Epidermal melanocyte (primary cell): ENCODE results near the gene CEP72.

Source experiments
- DNase-seq: peaks from one replicate; pipeline ENCODE4 v3.0.0; 2011; ENCODE audit warnings: low spot score; ENCODE audit not compliant: insufficient read length

The CEP72 gene

DNA sequence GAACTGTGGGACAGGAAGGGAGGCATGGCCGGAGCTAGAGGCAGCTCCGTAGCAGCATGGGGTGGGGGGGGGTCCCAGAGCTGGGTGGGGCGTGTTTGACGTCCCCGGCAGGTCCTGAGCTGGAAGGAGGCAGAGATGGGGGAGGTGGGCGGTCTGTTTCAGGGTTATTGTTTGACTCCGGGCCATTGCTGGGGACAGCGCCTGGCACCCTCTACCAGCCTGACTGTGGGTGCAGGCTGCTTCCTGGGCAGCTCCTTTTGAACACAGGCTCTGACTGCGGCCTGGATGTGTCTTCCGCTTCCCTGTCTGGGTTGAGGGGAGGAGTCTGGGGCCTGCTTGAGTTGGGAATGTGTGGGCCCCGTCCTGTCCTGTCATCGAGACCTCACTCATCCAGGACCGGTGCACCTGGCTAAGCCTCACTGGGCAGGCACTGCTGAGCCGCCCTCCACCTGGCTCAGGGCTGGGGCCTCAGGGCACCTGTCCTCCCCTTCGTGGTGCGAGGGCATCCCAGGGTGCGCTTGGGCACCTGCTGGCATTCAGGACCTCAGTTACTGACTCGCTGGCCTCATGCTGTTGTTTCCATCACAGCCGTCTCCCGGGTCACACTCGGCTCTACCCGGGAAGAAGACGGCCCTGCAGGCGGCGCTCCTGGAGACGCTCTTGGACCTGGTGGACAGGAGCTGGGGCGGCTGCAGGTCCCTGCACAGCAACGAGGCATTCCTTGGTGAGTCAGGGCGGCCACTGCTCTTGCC, 26.5 kb downstream of the CEP72 start:
- no peak for DNase-seq

- no peak for DNase-seq
Measured at GRCh38 chr5:639253-639530, 27.1 kb downstream of the CEP72 start.

DNA sequence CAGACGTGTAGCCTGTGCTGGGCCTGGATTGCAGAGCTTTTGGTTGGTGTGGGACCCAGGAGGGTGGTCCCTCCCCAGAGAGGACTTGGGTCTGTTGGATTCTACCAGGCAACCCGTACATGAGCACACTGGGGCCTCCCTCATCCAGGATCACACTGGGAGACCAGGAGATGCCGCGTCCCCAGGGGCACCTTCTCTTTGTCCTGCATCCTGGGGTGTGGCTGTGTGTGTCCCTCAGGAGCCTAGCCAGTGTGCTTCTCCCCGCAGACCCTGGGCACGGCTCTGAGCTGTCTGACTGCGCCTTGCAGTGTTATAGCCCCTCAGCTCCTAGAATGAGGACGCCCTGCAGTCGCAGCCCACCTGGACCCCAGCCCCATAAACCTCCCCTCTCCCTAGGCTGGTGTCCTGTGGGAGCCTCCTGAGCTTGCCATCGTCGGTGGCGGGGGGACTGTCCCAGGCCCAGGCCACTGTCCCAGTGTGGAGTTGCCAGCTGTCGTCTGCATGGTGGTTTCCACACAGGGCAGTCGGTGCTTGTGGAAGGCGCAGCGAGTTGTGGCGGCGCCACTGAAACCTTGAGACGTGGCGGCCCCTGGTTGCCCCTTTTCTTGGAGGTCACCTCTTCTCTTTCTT, 27.6 kb downstream of the CEP72 start:
- DNase-seq, result no peak

- no peak for DNase-seq
Measured at GRCh38 chr5:640461-641330, 28.6 kb downstream of the CEP72 start.

DNA sequence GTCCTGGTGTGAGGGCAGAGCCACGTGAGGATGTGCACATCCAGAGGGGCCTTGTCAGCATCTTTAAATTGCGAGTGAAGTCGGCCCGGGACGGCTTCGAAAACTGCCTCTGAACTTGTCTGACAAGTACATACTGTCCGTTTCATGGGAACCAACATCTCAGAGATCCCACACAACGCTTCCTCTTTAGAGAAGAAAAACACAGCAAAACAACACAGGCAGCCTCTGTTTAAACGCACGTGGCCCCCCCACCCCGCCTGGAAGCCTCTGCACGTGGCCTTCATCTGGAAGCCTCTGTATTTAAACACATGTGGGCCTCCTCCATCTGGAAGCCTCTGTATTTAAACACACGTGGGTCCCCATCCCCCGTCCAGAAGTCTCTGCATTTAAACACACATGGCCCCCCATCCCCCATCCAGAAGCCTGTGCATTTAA, 29.2 kb downstream of the CEP72 start:
- DNase-seq, result peak; percentile 72

DNA sequence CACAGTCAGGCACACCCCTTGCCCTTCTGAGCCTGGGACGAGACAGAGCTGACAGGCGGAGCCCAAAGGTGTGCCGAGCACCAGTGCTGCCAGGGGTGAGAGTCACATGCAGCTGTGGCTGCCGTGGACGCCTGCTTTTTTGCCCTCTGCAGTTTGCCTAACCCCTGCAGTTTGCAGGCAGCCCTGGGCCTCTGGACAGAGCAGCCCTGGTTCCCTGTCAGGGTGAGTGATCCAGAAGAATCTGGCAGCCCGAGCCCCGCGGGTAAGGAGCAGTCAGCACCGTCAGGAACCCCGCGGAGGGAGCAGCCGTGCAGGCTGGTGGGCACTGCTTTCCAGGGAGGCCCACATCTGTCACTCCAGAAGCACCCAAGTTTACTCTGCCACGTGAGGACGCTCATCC, 30.3 kb downstream of the CEP72 start:
- DNase-seq, result no peak

DNA sequence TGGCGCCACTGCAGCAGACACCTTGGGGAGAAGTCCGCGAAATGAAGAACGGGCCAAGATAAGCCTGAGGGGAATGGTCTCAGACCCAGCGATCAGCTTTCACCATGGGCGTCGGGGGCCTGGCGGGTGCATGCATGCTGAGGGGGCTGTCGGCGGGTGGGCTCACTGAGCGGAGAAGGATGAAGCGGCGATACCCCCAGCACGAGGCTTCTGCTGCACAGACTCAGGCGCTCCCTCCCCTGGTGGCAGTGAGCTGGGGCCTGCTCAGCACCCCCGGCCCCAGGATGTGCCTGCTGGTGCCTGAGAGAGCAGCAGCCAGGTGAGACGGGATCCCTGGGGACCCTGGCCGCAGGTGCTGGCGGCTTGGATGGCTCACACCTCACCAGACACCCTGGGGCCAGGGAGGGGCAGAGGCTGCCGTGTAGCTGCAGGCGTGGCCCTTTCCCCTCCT, 31.2 kb downstream of the CEP72 start:
- no peak for DNase-seq

- DNase-seq, result peak; percentile 69
Measured at GRCh38 chr5:643811-644271, 31.7 kb downstream of the CEP72 start.

DNA sequence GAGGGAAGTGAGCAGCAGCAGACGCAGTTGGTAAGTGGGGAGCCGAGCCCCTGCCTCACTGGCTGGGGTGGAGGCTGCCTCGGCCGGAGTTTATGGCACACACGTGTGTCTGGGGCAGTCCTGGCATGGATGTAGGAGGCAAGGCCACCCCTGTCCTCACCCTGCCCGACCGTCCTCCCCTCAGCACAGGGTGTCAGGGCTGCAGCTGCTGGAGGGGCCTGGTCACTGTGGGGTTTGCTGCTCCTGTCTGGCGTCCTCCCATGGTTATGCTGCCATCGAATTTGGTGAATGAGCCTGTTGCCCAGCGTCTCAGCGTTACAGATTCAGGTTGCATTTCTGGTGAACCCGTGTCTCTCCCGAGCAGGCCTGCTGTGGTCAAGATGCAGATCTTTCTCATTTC, 32.4 kb downstream of the CEP72 start:
- DNase-seq, result no peak

DNA sequence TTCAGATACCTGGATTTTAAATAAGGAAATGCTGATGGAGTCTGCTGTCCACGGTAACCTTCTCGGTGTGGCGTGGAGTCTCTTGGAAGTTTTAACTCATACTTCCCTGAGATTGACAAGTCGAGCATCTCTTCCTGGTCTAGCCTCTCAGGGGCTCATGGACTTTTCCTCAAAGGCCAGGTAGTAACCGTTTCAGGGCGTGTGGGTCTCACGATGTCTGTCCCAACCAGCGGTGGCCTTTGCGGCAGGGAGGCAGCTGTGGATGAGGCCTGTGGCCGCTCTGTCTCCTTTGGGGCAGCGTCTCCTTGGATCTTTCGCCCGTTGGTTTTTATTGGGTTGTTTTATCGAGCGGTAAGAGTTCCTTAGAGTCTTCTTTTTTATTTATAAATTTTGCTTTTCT, 32.8 kb downstream of the CEP72 start:
- no peak for DNase-seq

DNA sequence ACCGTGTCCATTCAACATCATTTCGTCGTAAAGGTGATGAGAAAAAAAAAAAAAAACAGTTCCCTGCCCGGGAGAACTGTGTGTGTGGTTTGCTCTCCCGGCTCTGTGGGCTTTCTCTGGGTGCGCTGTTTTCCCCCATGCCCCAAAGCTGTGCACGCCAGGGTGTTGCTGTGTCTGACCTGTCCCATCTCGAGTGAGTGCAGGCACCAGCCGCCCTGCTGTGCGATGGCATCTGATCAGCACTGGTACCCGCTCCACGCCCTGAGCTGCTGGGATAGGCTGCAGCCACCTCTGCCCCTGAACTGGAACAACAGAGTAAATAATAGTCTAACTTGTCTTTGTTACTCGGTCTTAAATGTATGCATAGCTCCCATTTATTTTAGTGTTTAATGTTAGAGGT, 33.3 kb downstream of the CEP72 start:
- DNase-seq, result no peak

DNA sequence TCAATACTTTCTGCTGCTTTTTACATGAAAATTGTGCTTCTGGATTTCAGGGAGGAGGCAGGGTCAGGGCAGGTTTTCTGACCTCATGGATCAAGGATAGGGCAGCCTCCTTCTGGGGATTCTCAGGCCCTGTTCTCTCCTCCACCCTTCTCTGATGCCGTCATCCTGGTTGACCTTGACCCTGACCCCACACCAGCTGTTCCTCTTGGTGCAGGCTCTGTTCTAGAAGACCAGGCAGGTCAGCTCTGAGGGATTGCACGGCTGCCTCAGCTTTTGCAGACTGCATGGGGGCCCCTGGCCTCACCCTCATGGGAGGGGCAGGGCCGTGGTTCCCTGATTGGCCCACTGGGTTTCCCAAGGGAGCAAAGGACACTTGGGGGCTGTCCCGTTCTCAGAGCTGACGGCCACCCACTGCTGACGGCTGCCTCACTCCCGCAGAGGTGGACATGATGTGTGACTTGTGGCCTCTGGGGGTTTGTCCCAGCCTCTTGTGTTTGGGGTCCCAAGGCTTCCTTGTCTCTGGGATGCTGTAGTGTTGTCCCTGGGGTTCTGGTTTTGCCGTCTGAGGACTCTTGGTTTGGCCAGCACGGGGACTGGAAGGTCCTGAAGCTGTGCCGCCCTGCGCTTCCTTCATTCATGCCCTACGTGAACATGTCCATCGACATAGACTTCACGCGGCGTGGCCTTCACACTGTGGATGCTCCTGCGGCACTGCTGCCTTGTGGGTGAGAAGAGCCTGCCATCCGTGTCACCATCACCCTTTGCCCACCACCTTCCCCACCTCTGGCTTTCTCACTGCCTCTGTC, 34.5 kb downstream of the CEP72 start:
- no peak for DNase-seq

GRCh38 chr5:647311-647710, 35.2 kb downstream of the CEP72 start:
- no peak for DNase-seq

DNA sequence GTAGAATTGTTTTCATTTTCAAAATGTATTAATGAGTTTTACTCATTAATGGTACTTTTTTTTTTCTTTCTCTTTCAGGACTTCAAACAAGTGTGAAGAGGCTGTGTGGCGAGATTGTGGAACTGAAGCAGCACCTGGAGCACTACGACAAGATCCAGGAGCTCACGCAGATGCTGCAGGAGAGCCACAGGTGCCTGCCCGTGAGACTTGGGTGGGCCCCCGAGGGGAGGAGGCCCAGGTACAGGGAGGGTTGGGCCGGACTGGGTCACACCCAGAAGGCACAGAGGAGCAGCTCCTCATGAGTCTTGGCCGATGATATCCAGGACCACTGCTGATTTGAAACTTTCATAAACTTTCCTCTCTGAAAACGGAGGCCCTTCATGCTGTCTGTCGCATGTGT, 35.6 kb downstream of the CEP72 start:
- DNase-seq, result no peak

- no peak for DNase-seq
Measured at GRCh38 chr5:651296-652022, 39.3 kb downstream of the CEP72 start.

- no peak for DNase-seq
Measured at GRCh38 chr5:652023-652515, 39.9 kb downstream of the CEP72 start.

DNA sequence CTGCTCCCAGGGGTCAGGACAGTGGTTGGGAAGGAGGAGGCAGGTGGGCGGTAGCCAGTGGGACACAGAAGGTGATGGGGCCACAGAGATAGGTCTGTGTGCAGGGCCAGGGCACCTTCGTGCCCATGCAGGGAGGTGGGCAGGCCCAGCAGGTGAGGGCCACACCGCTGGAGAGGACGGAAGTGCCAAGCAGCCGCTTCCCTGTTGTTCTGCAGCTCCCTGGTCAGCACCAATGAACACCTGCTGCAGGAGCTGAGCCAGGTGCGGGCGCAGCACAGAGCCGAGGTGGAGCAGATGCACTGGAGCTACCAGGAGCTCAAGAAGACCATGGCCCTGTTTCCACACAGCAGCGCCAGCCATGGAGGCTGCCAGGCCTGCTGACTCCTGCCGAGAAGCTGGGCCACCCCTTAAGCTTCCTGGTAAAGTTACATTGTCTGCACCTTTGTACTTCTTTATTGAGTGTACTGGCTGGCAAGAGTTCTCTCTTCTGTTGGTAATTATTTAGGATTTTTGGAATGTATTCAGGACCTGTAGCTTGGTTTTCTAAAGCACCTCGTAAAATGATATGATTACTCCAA, 40.7 kb downstream of the CEP72 start:
- no peak for DNase-seq

DNA sequence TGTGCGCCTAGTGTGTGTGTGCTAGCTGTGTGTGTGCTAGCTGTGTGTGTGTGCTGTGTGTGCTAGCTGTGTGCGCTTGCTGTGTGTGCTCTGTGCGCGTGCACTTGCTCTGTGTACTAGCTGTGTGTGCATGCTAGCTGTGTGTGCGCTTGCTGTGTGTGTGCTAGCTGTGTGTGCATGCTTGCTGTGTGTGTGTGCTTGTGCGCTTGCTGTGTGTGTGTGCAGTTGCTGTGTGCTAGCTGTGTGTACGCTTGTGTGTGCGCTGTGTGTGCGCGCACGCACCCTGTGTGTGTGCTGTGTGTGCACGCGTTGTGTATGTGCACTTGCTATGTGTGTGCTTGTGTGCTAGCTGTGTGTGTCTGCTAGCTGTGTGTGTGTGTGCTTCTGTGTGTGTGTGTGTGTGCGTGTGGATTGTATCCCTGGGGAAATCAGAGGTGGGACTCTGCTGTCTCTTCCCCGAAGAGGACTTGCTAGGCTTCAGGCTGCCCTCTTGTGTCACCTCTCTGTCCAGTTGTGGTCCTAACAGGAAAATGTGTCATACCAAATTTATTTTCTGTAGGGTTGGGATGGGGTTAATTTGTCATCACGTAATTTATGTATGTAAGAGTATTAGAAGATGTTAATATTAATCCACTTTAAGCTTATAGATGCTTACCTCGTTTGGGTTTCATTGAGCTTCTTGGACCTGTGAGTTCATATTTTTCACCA, 42.1 kb downstream of the CEP72 start:
- no peak for DNase-seq

DNA sequence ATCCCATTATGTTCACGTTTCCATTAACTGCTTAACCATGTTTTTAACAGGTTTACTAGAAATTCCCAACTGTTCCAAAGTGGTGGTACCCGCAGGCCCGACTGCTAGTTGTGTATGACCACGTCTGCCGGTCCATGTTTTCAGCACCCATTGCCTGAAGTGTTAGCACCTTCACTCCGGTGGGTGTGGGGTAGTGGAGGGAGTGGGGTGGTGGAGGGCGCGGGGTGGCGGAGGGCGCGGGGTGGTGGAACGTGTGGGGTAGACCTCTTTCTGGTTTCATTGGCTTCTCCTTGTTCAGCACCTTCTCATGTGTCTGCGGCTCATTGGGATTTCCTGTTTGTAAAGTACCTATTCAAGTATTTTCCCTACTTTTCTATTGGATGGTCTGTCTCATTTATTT, 43.3 kb downstream of the CEP72 start:
- DNase-seq, result no peak

- no peak for DNase-seq
Measured at GRCh38 chr5:657570-657969, 45.4 kb downstream of the CEP72 start.
